ENCODE data around the gene TPRKB.
A peak's percentile ranks its signal among the peaks of the same experiment; 100 is the strongest.
"Not testable (repeated sequence)": the region's sequence is repeated elsewhere in the genome, so short reads cannot be mapped to it uniquely, and the experiment has no call there.

TPRKB gene

GRCh38 chr2:73736855-73737779, at the start of gene TPRKB:
Gene TPRKB, minus strand, starts transcription at chr2:73737345. Its CDS starts 2,776 bp downstream, at chr2:73734569.
- peak; percentile 85 to 89 for DNase-seq (ENCODE audit: low read depth in 1 of 2, low spot score in 1 of 2)

- not testable (repeated sequence) for DNase-seq (ENCODE audit: low read depth in 1 of 2, low spot score in 1 of 2)
These were observed 46.7 kb upstream of the TPRKB start, which contains the start of gene C2orf78 for GRCh38 chr2:73783883-73784282. Gene C2orf78, plus strand, starts transcription at chr2:73784183. Its CDS starts 127 bp downstream, at chr2:73784310.

DNA sequence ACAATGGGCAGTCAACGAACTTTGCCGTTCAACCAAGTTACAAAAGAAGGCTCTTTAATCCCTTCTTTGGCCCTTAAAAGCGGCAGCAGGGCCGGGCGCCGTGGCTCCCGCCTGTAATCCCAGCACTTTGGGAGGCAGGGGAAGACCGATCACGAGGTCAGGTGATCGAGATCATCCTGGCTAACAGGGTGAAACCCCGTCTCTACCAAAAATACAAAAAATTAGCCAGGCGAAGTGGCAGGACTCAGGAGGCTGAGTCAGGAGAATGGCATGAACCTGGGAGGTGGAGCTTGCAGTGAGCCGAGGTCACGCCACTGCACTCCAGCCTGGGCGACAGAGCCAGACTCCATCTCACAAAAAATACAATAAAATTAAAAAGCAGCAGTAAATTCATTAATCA, 46.3 kb upstream of the TPRKB start:
- not testable (repeated sequence) for DNase-seq (ENCODE audit: low read depth in 1 of 2, low spot score in 1 of 2)

DNA sequence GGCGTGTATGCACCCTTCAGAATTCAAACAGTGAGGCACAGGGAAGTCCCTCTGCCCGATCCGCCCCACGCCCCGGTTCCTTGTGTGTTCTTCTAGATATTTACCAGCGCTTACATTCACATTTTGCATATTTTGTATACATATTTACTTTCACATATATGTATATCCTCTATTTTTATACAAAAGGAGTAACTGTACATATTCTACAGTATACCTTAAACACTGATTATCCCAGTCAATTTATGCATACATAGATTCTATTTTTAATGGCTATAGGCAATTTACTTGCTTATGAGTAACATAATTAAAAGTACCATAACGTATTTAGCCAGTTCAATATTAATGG, 43.1 kb upstream of the TPRKB start:
- no peak for DNase-seq (ENCODE audit: low read depth in 1 of 2, low spot score in 1 of 2)

DNA sequence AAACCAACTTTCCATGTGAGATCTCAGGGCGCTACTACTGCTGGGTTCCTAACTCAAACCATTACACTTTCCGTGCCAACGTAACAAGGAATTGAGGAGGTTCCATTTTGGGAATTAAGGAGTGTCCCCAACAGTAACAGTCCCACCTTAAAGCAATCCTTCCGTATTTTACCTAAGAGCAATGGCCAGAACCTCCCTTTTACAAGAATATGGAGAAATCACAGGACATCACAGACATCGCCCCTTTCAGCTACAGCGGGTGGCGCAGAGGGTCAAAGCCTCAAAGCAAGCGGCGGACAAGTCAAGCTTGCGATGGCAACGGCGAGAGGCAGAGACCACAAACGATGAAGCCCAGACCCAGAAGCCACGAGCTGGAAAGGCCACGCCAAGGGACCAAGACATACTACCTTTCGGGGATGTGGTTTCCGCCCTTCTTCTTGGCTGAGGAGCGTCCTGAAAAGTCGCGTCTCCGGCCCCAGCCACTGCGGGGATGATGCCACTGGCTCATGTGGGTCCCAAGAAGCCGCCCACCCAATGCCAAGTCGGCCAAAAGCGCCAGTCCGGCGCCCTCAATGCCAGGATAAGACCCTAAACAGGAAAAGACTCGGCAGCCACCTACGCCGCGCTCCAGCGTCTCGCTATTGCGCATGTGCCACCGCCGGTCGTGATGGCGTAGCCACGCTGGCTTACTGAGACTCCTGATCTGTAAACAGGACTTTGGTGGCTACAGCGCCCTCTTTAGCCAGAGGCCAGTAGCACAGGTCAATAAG, 42.5 kb upstream of the TPRKB start, which contains the start of gene DUSP11:
Gene DUSP11, minus strand, starts transcription at position 637 of the 770 bp plus-strand sequence. Its CDS starts 129 bp downstream, at position 508.
- peak; percentile 90 to 94 for DNase-seq (ENCODE audit: low read depth in 1 of 2, low spot score in 1 of 2)

- not testable (repeated sequence) for DNase-seq (ENCODE audit: low read depth in 1 of 2, low spot score in 1 of 2)
These were observed 41.8 kb upstream of the TPRKB start for GRCh38 chr2:73778867-73779466.

DNA sequence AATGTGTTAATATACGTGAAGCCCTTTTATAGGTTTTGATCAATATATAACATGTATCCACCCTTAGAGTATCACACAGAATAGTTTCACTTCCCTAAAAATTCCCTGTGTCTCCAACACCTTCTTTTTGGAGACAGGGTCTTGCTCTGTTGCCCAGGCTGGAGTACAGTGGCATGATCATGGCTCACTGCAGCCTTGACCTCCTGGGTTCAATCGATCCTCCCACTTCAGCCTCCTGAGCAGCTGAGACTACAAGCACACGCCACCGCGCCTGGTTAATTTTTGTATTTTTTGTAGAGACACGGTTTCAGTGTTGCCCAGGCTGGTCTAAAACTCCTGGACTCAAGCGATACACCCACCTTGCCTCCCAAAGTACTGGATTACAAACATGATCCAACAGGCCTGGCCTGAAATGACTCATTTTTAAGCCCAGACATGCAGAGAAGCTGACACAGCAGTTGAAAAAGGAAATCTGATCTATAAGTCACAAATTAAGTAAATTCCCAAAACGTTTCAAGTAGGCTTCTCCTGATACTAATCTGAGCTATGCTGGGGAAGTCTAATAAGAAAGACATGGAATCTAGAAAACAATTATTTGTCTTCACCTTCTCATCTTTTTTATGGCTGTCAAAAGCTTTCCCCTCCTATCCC, 39.8 kb upstream of the TPRKB start:
- no peak for DNase-seq (ENCODE audit: low read depth in 1 of 2, low spot score in 1 of 2)

- no peak for DNase-seq (ENCODE audit: low read depth in 1 of 2, low spot score in 1 of 2)
These were observed 39.2 kb upstream of the TPRKB start for GRCh38 chr2:73776381-73776780.

DNA sequence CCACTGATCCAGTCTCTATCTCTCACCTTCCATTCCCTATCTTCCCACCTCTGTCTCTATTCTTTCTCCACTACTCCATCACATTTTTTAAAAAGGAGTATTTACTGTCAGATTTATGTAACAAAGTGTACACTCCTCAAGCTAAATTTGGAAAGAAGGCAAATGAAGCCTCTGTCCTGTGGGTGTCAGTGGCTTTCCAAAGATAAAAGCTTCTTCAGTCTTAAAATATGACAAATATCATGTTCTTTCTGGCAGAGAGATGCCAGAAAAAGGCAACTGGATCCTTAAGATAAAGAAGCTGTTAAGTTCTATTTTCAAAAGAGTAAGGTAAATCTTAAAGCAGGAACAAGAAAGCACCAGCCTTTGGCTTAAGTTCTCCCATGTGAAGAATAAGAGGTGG, 35.7 kb upstream of the TPRKB start:
- DNase-seq (ENCODE audit: low read depth in 1 of 2, low spot score in 1 of 2) = no peak

DNA sequence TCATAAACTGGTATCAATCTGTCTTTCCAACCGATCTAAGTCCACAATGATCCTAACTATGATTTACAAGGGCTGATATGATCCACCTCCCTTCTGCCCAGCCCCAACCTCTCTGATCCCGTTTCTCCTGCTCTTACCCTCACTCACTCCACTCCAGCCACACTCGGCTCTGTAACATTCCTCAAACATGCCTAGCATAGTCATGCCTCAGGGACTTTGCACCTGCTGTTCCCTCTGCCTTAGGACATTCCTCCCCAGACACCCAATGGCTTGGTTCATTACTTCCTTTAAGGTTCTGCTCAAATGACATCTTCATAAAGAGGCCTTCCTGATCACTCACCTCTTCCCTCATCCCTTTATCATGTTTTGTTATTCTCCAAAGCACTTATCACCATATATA, 33.6 kb upstream of the TPRKB start:
- no peak for DNase-seq (ENCODE audit: low read depth in 1 of 2, low spot score in 1 of 2)

DNA sequence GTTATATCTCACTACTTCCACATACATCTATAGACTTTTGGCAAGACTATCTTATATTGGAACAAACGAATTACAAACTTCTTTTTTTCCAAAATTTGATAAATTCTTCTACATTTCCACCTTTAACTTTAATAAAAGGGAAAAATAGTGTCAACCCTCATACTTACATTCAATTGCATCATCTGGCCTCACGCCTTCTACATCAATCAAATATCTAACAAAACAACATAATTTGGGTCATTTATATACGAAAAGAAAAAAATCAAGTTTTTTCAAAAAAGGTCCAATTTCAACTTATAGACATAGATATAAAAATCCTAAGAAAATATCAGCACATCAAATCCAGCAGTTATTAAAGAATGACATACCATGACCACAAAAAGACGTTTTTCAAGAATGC, 29.8 kb upstream of the TPRKB start:
- DNase-seq (ENCODE audit: low read depth in 1 of 2, low spot score in 1 of 2) = no peak

GRCh38 chr2:73766349-73766748, 29.2 kb upstream of the TPRKB start:
- DNase-seq (ENCODE audit: low read depth in 1 of 2, low spot score in 1 of 2) = no peak

GRCh38 chr2:73764945-73765344, 27.8 kb upstream of the TPRKB start:
- no peak for DNase-seq (ENCODE audit: low read depth in 1 of 2, low spot score in 1 of 2)

- DNase-seq (ENCODE audit: low read depth in 1 of 2, low spot score in 1 of 2) = no peak
These were observed 25.4 kb upstream of the TPRKB start for GRCh38 chr2:73762571-73762970.

DNA sequence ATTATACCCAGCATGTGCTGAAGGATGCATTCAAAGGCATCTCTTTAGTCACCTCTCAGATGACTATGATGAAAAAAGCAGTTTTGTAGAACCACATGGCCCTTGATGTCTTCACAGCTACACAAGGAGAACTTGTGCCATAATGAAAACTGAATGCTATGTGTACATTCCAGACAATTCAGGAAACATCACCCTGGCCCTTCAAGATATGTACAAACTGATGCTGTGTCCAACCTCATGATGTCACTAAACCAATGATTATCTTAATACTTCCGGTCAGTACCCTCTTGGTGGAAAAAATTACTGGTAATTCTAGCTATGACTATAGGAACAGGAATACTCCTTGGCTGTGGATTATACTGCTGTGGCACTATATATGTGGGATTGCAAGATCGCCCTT, 22.8 kb upstream of the TPRKB start:
- DNase-seq (ENCODE audit: low read depth in 1 of 2, low spot score in 1 of 2) = no peak

DNA sequence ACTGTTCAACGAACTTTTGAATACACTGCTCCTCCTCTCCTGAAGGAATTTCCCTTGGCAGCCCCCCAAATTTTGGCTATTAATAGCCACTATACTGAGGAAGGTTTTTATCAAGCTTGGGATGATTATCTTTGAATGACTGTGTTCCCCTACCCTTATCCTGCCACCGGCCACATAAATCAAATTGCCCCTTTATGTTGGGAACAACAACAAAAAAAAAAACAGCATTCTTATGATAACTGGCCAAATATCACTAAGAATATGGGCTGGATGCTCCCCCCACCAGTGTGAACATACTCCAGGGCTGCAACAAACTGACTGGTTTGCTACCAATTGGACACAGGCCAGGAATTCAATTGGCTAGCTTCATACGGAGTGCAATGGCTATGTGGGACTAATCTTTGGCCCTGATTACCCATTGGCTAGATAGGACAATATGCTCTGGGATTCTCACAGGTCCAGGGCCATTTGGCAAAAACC, 22.2 kb upstream of the TPRKB start:
- no peak for DNase-seq (ENCODE audit: low read depth in 1 of 2, low spot score in 1 of 2)

DNA sequence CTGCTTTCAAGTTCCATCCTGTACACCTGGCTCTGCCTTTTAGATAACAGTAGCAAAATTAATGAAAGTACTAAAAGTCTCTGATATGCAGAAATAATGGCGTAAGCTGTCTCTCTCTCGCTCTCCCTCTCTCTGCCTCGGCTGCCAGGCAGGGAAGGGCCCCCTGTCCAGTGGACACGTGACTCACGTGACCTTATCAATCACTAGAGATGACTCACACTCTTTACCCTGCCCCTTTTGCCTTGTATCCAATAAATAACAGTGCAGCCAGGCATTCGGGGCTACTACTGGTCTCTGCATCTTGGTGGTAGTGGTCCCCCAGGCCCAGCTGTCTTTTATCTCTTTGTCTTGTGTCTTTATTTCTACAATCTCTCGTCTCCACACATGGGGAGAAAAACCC, 17.2 kb upstream of the TPRKB start:
- DNase-seq (ENCODE audit: low read depth in 1 of 2, low spot score in 1 of 2) = not testable (repeated sequence)

- DNase-seq (ENCODE audit: low read depth in 1 of 2, low spot score in 1 of 2) = no peak
These were observed 12.2 kb upstream of the TPRKB start for GRCh38 chr2:73749314-73749713.

- no peak for DNase-seq (ENCODE audit: low read depth in 1 of 2, low spot score in 1 of 2)
These were observed 9.7 kb upstream of the TPRKB start for GRCh38 chr2:73746877-73747208.

GRCh38 chr2:73746015-73746876, 9.1 kb upstream of the TPRKB start:
- no peak for DNase-seq (ENCODE audit: low read depth in 1 of 2, low spot score in 1 of 2)

Measured in stimulated activated CD4-positive, alpha-beta T cell treated with anti-CD3 and anti-CD28 coated beads, Interleukin-15, amount 100 ng/mL, for 1 hour (primary cell).